Measurements from ENCODE around the gene GPX5.
"Not testable (repeated sequence)": the region's sequence is repeated elsewhere in the genome, so short reads cannot be mapped to it uniquely, and the experiment has no call there.

GPX5 gene, protein sequence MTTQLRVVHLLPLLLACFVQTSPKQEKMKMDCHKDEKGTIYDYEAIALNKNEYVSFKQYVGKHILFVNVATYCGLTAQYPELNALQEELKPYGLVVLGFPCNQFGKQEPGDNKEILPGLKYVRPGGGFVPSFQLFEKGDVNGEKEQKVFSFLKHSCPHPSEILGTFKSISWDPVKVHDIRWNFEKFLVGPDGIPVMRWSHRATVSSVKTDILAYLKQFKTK

DNA sequence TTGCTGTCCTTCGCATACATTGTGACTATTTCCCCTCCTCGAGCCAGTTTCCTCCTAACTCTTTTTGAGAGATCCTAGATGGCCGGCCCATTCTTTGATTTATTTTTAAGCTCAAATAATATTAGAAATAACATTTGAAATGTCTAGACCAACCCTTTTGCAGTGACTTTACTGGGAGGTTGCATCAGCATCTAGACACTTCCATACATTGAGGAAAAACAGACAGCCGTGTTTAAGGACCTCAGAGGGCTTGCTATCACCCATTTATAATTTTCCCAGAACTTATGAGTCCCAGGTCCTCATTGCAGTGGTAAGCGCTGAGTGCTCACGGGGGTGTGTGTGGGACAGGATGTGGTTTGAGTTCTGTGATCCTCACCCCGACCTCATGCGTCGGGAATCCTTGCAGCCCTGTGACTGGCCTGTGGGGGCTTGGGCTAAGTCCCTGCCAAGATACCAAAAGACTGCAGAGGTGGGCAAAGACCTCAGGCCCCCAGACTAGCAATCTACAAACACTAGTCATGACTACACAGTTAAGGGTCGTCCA is at the start of gene GPX5:
TSS of gene GPX5 (plus strand) at position 386 of the 544 bp plus-strand sequence. CDS start at position 519, 133 bp downstream.
- no peak for DNase-seq (ENCODE audit: low read depth in 2 of 2)

DNA sequence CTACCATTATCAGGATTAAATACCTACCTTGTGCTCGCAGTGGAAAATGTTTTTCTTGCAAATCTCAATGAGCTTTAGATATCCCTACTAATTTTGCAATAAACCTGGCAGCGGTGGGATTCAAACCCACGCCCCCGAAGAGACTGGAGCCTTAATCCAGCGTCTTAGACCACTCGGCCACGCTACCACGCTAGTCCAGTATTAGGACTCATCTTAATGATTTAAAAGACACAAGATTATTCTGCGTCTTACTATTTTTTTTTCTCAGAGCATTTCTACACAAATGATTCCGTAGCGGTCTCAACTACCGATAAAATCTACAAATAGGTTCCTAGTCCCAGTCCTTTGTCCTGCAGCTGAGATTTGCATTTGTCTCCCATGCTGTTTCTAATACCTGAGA is 47.2 kb upstream of the GPX5 start:
- DNase-seq (ENCODE audit: low read depth in 2 of 2), result no peak

DNA sequence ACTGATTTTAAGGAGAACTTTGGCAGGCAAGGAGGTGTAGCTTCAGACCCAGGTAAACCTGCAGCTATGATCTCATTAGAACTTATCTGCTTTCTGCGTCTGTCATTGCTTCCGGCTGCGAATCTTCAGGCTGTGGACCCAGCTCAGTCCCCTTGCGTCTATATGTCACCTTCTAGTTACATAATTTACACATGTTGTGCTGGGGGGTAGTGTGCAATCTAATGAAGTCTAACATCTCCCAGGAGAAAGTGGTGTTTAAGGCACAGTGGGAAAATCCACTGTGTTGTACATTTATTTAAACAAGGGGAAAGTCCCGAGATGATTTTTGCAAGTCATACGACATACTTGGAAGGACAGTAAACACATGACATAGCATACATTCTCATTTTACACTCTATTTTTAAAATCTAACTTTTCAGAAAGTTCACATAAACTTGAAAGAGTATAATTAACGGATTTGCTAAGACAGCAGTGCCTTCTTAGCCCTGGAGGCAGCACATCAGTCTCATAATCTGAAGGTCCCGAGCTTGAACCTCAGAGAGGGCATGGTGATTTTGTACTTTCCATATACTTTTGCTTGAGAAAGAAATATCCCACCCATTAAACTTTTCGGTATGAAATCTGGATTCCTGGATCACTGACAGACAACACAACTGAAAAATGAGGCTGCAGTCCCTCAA is 45.3 kb upstream of the GPX5 start:
- DNase-seq (ENCODE audit: low read depth in 2 of 2), result no peak

DNA sequence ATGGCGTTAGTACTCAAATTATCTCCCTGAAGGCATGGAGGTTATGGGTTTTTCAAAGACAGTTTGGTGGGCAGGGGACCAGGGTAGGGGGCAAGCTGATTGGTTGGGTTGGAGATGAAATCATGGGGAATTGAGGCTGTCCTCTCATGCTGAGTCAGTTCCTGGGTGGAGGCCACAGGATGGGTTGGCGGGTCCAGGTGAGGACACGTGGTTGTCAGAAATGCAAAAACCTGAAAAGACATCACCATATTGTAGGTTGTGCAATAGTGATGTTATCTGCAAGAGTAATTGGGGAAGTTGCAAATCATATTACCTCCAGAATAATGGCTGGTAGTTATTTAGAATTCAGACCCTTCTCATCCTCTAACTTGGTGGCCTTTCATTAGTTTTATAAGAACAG is 40.2 kb upstream of the GPX5 start:
- no peak for DNase-seq (ENCODE audit: low read depth in 2 of 2)

DNA sequence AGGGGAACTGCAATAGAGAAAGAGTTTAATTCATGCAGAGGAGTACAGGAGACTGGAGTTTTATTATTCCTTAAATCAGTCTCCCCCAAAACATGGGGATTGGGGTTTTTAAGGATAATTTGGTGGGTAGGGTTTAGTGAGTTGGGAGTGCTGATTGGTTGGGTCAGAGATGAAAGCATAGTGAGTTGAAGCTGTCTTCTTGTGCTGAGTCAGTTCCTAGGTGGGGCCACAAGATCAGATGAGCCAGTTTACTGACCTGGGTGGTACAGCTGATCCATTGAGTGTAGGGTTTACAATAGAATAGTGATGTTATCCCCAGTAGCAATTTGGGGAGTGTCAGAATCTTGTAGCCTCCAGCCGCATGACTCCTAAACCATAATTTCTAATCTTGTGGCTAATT is 39.1 kb upstream of the GPX5 start:
- DNase-seq (ENCODE audit: low read depth in 2 of 2), result no peak

DNA sequence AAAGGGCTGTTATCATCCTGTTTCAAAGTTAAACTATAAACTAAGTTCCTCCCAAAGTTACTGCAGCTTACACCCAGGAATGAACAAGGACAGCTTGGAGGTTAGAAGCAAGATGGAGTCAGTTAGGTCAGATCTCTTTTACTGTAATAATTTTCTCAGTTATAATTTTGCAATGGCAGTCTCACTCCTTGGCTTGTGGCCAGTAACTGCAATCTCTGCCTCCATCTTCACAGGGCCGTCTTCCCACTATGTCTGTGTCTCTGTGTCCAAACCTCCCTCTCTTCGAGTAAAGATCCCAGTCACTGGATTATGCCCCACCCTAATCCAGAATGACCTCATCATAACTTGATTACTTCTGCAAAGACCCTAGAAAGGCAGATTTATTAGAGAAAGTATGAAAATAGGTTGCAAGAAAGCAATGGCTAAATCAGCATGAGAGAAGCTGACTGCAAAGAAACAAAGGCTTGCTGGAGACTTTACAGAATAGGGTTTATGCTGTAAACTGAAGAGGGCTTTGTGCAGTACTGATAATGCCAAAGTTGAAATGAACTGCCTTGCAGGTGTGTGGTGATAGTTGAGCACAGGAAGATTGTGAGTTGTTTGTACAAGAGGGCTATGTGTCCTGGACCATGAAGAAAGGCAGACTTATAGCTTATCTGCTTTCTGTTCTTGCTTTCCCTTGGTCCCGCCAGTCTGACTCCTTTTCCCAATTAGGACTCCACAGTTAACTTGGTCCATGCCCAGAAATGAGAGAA is 38.5 kb upstream of the GPX5 start:
- DNase-seq (ENCODE audit: low read depth in 2 of 2), result no peak

DNA sequence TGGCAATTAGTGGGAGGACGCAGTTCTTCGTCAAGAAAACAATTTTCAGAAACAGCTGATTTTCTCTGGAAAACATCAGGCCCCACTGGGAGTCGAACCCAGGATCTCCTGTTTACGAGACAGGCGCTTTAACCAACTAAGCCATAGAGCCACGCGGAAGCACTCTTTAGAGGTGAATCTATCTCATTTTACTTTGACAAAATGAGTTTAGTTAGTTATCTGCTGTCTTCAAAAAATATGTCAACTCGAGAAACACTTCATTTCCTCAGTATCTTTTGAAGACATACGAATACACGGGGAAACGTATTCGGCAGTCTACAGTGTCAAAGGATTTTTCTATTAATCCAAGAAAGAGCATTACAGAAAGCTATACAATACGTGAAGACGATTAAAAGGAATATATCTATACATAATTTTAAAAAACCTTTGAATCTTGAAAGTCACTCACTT is 36.7 kb upstream of the GPX5 start:
- peak; percentile 4 to 15 for DNase-seq (ENCODE audit: low read depth in 2 of 2)

DNA sequence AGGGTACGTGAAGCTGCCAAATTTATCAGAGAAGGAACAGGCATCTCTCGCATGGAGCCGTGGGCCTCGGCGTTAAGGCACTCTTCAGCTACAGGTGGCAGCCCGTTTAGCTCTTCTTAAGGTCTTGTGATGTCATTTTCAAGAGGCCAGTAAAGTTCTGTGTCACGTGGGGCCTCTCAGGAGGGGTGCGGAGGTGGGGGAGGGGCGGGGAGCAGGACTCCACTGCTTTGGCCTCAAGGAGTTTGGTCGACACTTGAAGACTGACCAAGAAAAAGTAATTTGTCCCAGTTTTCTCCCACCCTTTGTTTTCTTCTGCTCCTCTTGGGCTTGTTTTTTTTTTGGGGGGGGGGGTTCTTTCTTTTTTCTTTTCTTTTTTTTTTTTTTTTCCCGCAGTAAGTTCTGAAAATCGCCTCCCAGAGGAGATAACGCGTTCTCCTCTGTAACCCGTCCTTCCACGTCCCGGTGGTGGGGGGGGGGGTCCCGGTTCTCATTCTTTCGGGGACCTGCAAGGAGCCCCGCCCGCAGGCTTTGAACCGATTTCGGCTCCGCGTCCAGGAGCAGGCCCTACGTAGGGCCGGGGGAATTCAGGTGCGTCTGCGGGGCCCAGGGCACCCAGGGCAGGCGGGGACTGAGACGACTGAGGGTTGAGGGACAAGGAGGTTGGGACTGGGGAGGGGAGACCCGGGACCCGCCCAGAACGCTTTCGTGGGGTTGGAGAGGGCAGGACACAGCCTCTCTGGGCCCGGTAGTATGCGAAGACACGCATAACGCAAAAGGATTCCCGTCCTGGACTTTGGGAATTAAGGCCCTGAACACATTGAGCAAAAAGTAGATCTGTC is 36.1 kb upstream of the GPX5 start:
- DNase-seq (ENCODE audit: low read depth in 2 of 2), result peak; percentile 31 to 38

DNA sequence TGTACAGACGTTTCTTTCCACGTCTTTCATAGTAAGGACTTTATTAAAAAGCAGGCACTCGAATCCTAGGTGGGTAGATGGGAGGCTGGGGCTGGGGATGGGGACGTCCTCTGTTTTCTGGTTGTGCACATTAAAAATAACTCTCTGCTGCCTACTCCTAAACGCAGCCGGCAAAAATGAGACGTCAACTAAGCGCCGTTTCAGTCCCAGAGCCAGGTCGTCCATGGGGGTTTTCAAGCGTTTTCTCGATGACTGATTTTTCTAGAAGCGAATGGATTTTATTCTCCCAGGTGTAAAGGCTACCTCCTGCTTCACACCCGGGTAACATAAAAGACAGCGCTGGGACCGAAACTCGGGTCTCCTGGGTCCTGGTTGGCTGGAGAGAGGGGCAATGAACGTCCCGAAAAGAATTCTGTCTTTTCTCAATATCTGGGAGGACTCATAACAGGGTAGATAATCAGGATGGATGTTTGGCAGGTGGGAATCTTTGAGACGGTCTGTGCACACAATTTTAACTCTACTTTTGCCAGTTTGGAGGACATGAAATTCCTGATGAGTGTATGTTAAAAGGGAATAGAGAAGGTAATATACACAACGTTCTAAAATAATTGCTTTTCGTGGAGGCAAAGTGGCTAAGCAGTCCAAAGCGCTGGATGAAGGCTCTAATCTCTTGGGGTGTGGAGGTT is 35.3 kb upstream of the GPX5 start:
- DNase-seq (ENCODE audit: low read depth in 2 of 2), result no peak

DNA sequence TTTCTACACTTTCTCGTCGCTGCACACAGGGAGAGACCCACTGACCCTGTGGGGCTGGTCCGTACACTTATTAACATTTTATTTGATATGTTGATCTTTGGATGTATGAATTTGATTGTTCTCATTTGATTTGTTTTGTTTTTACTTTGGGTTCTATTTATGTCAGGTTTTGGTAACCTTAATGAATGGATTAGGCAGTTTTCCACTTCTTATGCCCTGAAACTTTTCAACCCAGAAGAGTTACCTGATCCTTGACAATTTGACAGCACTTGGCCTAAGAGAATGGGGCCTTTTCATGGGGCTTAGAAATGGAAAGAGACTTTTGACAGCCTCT is 33.7 kb upstream of the GPX5 start:
- no peak for DNase-seq (ENCODE audit: low read depth in 2 of 2)

DNA sequence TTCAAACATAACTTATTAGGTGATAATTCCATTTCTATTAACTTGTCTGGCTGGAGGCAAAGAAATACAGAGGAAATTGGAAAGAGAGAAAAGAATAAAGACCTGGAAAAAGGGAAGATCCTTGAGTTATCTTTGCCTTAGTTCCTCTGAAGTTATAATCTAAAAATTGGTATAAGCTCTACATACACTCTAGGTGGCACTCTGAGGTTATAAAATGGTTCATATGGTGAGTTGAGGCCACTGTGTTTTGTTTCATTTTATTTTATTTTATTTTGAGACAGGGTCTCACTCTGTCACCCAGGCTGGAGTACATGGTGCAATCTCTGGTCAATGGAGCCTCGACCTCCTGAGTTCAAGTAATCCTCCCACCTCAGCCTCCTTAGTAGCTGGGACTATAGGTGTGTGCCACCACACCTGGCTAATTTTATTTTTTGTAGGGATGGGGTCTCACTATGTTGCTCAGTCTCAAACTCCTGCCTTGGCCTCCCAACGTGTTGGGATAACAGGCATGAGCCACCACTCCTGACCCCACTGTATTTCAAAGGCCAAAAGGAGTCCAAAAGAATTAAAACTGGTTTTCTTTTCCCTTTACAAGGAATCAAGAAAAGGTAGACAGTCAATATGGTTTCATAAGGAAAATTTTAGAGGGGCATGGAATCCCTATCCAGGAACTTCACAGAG is 29.4 kb upstream of the GPX5 start:
- DNase-seq (ENCODE audit: low read depth in 2 of 2), result no peak

DNA sequence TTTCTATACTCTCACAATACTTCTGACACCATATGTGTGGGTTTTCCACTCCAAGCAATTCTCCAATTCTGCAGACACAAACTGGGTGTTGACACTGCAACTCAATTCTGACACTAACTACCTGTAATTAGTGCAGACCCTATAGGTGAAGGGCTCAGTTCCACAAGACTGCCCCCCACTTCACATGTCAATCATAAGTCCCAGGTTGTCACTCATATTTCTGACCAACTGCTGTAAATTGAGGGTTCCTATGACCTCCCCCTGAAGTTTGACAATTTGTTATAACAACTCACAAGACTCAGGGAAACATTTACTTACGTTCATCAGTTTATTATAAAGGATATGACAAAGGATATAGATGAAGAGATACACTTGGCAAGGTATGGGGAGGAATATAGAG is 28.4 kb upstream of the GPX5 start:
- DNase-seq (ENCODE audit: low read depth in 2 of 2), result no peak

DNA sequence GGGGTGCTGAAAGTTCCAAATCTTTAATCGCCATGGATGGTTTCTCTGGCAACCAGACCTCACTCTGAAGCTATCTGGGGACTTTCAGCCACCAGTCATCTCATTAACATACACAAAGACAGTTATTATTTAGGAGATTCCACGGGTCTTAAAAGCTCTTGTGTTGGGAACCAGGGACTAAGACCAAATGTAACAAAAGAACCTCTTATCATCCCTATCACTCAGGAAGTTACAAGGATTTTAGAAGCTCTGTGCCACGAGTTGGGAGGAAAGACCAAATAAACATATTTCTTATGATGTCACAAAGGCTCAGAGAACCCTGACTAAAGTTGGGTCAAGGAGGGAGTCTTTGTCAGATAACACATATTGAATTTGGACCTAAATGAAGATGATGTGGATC is 27.8 kb upstream of the GPX5 start:
- no peak for DNase-seq (ENCODE audit: low read depth in 2 of 2)

DNA sequence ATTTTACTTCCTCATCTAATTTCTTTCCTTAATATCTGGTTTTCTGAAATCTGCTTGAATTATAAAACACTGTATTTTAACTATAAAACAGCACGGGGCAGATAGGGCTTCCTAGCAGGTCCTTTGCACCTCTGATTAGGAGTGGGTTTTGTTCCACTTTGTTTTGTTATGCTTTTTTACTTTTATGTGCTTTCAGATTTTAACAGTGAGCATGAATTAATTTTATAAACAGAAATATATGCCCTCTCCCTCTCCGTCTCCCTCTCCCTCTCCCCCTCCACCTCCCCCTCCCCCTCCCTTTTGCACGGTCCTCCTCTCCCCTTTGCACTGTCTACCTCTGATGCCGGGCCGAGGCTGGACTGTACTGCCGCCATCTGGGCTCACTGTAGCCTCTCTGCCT is 24.4 kb upstream of the GPX5 start:
- DNase-seq (ENCODE audit: low read depth in 2 of 2), result no peak

DNA sequence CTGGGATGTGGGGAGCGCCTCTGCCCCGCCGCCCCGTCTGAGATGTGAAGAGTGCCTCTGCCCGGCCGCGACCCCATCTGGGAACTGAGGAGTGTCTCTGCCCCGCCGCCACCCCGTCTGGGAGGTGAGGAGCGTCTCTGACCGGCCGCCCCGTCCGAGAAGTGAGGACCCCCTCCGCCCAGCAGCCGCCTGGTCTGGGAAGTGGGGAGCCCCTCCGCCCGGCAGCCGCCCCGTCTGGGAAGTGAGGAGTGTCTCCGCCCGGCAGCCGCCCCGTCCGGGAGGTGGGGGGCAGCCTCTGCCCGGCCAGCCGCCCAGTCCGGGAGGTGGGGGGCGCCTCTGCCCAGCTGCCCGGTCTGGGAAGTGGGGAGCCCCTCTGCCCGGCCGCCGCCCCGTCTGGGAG is 23.5 kb upstream of the GPX5 start:
- not testable (repeated sequence) for DNase-seq (ENCODE audit: low read depth in 2 of 2)

DNA sequence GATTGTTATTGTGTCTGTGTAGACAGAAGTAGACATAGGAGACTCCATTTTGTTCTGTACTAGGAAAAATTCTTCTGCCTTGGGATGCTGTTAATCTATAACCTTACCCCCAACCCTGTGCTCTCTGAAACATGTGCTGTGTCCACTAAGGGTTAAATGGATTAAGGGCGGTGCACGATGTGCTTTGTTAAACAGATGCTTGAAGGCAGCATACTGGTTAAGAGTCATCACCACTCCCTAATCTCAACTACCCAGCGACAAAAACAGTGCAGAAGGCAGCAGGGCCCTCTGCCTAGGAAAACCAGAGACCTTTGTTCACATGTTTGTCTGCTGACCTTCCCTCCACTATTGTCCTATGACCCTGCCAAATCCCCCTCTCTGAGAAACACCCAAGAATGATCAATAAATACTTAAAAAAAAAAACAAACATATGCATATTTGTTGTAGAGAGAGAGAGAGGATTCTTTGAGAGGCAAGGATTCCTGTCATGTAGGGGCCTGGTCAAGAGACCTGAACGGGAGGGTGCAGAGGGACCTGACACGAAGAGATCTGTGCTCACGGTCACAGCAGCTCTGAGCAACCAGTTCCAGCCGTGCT is 22.9 kb upstream of the GPX5 start:
- not testable (repeated sequence) for DNase-seq (ENCODE audit: low read depth in 2 of 2)

DNA sequence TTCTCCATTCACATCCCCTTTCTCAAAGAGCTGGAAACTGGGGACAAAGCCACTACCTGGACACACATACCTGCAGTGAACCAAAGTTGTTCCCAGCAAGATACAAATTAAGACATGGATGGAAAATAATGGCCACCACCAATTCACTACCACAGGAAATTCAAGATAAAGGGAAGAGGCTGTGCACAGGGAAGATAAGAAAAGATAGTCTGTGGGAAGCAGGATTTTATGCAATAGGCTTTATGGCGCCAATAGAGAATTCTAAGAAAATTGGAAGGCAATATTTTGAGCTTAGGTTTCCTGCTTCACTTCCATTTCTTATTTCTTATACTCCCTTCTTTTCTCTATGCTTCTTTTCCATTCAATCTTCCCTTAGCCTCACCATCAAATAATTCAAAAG is 19.9 kb upstream of the GPX5 start:
- DNase-seq (ENCODE audit: low read depth in 2 of 2), result no peak

DNA sequence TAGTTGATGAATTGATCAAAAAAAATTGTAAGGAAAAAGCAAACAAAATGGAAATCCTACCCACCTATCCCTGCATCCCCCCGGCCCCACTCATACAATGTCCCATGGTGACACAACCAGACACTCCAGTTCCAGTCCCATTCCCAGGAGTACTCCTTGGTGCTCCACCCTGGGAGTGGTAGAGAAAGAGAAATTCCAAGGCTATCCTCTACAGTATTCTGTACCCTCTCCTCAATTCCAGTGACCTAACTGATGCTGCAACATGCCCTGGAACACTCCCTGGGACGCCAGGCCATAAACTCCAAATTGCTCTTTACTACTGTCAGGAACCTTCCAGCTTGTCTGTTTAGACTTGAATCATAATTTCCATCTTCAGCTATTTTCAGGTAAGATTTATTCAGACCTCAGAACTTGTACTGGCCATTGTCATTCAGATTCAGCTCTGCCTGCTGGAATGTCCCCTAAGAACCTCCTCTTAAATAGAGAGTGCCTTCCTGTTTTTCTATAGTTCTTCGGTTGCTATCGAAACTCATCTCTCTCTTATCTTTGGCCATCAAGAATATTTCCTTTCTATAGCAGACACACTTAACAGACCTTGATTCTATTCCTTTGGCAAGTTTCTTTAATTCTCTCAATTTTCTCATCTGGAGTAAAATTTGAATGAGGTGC is 18.7 kb upstream of the GPX5 start:
- no peak for DNase-seq (ENCODE audit: low read depth in 2 of 2)

DNA sequence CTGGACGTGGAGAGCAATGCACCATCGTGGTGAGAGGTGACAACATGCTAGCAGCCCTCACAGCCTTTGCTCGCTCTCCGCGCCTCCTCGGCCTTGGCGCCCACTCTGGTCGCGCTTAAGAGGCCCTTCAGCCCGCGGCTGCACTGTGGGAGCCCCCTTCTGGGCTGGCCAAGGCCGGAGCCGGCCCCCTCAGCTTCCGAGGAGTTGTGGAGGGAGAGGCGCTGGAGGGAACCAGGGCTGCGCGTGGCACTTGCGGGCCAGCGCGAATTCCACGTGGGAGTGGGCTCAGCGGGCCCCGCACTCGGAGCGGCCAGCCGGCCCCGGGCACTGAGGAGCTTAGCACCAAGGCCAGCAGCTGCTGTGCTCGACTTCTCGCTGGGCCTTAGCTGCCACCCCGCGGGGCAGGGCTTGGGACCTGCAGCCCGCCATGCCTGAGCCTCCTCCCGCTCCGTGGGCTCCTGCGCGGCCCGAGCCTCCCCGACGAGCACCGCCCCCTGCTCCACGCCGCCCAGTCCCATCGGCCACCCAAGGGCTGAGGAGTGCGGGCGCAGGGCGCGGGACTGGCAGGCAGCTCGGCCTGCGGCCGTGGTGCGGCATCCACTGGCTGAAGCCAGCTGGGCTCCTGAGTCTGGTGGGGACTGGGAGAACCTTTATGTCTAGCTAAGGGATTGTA is 13.9 kb upstream of the GPX5 start:
- DNase-seq (ENCODE audit: low read depth in 2 of 2), result no peak
